Ovary (tissue), 9 donors: ENCODE results near the gene SMTNL2. TPM values are rescaled to one million over a fixed set of nuclear protein-coding genes. Genes with fewer than 3 reads are reported as not detected.

Source experiments
- DNase-seq, 5 donors: peaks; one replicate each; pipeline ENCODE4 v3.0.0-alpha.2; 2019 to 2020
- H3K27ac ChIP-seq, 2 donors: fragments of 200-600 bp; one replicate each; pipeline versions ENCODE4 v1.5.1 to v1.8.0; 2019 to 2022
- H3K27me3 ChIP-seq: fragments of 200-600 bp; one replicate; pipeline ENCODE4 v1.8.0; 2022
- H3K36me3 ChIP-seq: fragments of 200-600 bp; sonication (generic); one replicate; pipeline ENCODE4 v1.5.1; 2019
- H3K4me1 ChIP-seq: one replicate; pipeline ENCODE4 v1.8.1; 2013; ENCODE audit warnings: mild to moderate bottlenecking, moderate library complexity; ENCODE audit not compliant: insufficient read depth
- H3K4me3 ChIP-seq: fragments of 200-600 bp; sonication (generic); one replicate; pipeline ENCODE4 v1.5.1; 2017
- H3K9me3 ChIP-seq, 2 donors: fragments of 200-600 bp in 1 of 2; sonication (generic) in 1 of 2; one replicate each; pipeline versions ENCODE4 v1.5.1 to v1.8.1; 2013 to 2019; ENCODE audit warnings: mild to moderate bottlenecking in 1 of 2, moderate library complexity in 1 of 2
- EP300 ChIP-seq: sonication (generic); formaldehyde crosslinking; IDR thresholded peaks from one replicate; pipeline ENCODE4 v1.6.1; 2017; ENCODE audit warnings: antibody characterized with exemption
- POLR2A ChIP-seq: fragments of 450-650 bp; IDR thresholded peaks from one replicate; pipeline ENCODE4 v1.6.1; 2017; ENCODE audit warnings: antibody characterized with exemption, mild to moderate bottlenecking, moderate library complexity
- WGBS, 3 donors: extraction: QIAGEN DNeasy Blood & Tissue Kit in 1 of 3; methylation state at CpG; one replicate each; pipeline versions ENCODE4 v1.1.5 to v1.1.7; 2013 to 2017; 5-methylcytosine and 5-hydroxymethylcytosine counted together
- intact Hi-C, 4 donors: fragments of 100-400 bp; cut with DNase I; formaldehyde crosslinking; loops; one replicate each; pipeline versions ENCODE4 v1.11.0 to v1.15.1; 2022 to 2023
- polyA plus RNA-seq, 2 donors: library from polyadenylated mRNA; stranded (reverse); fragments of 200-250 nt in 1 of 2; fragments of 350-450 nt in 1 of 2; fragmentation: Illumina TruSeq in 1 of 2; extraction: RNeasy Lipid Tissue Mini Kit (QIAGEN cat#74804) in 1 of 2; gene quantifications; one replicate each; pipeline ENCODE4 v1.2.3, GENCODE V29; 2013 to 2014
- total RNA-seq, 7 donors: library from RNA; depleted of rRNA in 2 of 7; stranded (reverse); fragments of >200 nt in 2 of 7; fragmentation: NEBNext Ultra II Directional in 3 of 7; extraction: Animal tissue kit (Norgen Biotek cat#: 25700) in 3 of 7; gene quantifications; one replicate each; pipeline versions ENCODE4 v1.1.0 to v1.2.4, GENCODE V29; 2016 to 2023
- TF ChIP-seq, protein P1 (sequence below), 3 donors: fragments of 450-650 bp in 2 of 3; fragments of 200-600 bp in 1 of 3; IDR thresholded peaks; one replicate each; pipeline versions ENCODE4 v1.5.1 to v1.8.0; 2016 to 2022; ENCODE audit warnings: antibody characterized with exemption in 3 of 3, mild to moderate bottlenecking in 1 of 3
- donor health status: DM: no; HTN: no; CAD: no; lungs with moderate emphysema.
- donor health status: DM: no; HTN: no; CAD: no.
- donor health status: Bipolar disorder and iron deficiency.
- donor health status: DM: yes; HTN: yes; CAD: no.
- donor health status: DM: no; HTN: no; CAD: no.
- donor health status: DM: yes; HTN: yes; CAD: no.

SMTNL2 gene
- total and polyA plus RNA-seq, 9 donors: 3.7 to 34.3 (median 15.1) TPM

DNA sequence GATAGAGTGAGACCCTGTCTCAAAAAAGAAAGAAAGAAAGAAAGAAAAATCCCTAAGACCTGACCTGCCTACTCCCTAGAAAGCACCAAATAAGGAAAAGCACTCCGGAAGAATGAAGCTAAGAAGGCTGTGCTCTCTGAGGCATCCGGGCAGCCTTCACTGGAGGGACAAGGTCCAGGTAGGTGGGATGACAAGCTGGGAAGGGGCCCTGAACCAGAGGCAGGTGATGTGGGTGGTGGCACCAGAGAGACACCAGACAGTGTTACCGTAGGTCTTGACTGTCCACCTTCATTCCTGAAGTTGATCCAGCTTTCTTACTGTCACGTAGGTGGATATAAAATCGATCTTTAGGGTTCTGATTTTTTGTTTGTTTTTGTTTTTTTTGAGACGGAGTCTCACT, 26.3 kb downstream of the SMTNL2 start:
- 81 to 86% (median 82%) methylated on average over 6 of the region's 6 CpGs for WGBS, 3 donors
- intact Hi-C loops: loop anchor here in 1 of 4 donors (5.0 kb wide), 1 partner anchor 33 kb away; no protein-coding TSS in a partner anchor
- DNase-seq: no peak
- Histone ChIP-seq H3K4me3 (no peak overlapping the region), H3K36me3 (no peaks in the 10 kb centered on the region), H3K9me3 (no peaks in the 10 kb centered on the region), H3K27ac (no peak overlapping the region), H3K27me3 (no peaks in the 10 kb centered on the region), H3K4me1 (peaks cover 9% of the 10 kb centered on the region)
- TF ChIP-seq, protein P1, sequence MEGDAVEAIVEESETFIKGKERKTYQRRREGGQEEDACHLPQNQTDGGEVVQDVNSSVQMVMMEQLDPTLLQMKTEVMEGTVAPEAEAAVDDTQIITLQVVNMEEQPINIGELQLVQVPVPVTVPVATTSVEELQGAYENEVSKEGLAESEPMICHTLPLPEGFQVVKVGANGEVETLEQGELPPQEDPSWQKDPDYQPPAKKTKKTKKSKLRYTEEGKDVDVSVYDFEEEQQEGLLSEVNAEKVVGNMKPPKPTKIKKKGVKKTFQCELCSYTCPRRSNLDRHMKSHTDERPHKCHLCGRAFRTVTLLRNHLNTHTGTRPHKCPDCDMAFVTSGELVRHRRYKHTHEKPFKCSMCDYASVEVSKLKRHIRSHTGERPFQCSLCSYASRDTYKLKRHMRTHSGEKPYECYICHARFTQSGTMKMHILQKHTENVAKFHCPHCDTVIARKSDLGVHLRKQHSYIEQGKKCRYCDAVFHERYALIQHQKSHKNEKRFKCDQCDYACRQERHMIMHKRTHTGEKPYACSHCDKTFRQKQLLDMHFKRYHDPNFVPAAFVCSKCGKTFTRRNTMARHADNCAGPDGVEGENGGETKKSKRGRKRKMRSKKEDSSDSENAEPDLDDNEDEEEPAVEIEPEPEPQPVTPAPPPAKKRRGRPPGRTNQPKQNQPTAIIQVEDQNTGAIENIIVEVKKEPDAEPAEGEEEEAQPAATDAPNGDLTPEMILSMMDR (IDR thresholded peaks at IDR 0.05): no peak
- TF ChIP-seq POLR2A (no peak), EP300 (no peak)

DNA sequence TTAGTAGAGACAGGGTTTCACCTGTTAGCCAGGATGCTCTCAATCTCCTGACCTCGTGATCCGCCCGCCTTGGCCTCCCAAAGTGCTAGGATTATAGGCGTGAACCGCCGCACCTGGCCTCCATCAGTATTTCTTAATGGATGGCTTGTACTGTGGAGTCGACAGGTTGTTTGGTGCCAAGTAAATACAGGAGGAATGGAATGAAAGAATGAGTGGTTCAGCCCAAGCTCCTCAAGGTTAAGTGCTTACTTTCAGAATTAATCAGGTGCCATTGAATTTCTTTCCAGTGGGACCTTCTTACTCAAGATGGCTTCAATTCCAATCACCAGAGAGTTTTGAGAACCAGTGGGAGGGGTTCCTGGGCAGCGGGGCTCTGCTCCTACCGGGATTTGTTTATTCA, 32.1 kb downstream of the SMTNL2 start:
- Histone ChIP-seq H3K36me3 (no peaks in the 10 kb centered on the region), H3K9me3 (no peaks in the 10 kb centered on the region), H3K4me1 (no peaks in the 10 kb centered on the region), H3K4me3 (no peak overlapping the region), H3K27ac (no peak overlapping the region), H3K27me3 (no peaks in the 10 kb centered on the region)
- intact Hi-C loops: no loop called here
- no peak for DNase-seq
- no peak for TF ChIP-seq POLR2A
- TF ChIP-seq, protein P1 (IDR thresholded peaks at IDR 0.05): no peak
- TF ChIP-seq EP300: no peak
- 85 to 87% (median 86%) methylated on average over 9 of the region's 9 CpGs for WGBS, 3 donors

DNA sequence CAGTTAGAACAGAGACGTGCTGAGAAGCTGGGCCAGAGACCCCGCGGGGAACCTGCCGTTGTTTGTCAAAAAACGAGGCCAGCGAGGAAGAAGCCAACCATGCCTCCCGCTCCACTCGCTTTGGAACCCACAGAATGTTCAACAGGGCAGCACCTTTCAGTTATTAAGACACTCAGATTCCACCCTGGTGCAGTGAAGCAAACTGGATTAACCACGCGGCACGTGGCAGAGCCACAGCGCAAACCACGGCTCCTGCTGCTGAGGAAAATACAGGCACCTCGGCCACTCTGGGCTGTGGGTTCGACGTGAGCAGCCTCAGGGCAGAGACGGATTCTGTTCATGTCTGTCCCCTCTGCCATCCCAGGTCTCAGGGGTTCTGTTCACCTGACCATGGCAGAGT, 32.8 kb downstream of the SMTNL2 start:
- intact Hi-C loops: no loop called here
- Histone ChIP-seq H3K36me3 (no peaks in the 10 kb centered on the region), H3K4me3 (no peak overlapping the region), H3K4me1 (no peaks in the 10 kb centered on the region), H3K9me3 (no peaks in the 10 kb centered on the region), H3K27me3 (no peaks in the 10 kb centered on the region), H3K27ac (no peak overlapping the region)
- no peak for DNase-seq
- WGBS, 3 donors: 91 to 93% (median 91%) methylated on average over 17 of the region's 17 CpGs
- TF ChIP-seq, protein P1 (IDR thresholded peaks at IDR 0.05): no peak
- no peak for TF ChIP-seq EP300
- no peak for TF ChIP-seq POLR2A

DNA sequence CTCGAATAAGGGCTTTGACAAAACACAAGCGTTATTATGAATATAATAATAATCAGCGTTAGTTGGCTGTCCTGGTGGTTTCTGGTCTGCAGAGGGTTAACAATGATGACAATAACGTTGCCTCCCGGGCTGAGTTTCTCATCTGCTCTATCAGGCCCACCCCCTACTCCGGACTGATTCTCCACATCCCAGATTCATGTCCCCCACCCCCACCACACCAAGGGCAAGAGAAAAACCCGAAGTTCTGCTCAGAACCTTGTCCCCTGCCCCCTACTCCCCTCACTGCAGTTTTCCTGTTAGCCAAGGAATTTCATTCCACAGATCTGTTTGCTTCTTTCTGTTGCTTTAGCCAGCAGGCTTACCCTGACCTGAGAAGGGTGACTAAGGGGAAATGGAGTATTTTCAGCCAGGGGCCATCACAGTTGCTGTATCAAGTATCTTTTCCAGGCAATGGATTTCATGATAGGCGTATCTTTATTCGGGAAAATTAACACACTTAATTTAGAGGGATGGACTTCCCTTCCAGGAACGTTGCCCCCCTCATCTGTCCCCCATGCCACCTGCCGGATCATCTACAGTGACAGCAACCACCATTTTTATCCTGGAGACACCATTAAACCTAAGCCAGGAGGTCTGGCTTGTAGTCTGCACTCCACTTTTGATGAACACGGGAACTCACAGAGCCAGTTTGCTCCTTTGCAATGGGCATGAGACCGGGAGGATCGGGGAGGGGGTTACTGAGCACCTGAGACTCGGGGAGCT, 33.4 kb downstream of the SMTNL2 start:
- no peaks in the 10 kb centered on the region for H3K9me3 ChIP-seq
- no peaks in the 10 kb centered on the region for H3K27me3 ChIP-seq
- DNase-seq: no peak
- no peak overlapping the region for H3K27ac ChIP-seq
- TF ChIP-seq EP300: no peak
- intact Hi-C loops: no loop called here
- 46 to 58% (median 46%) methylated on average over 15 of the region's 15 CpGs for WGBS, 3 donors
- no peaks in the 10 kb centered on the region for H3K4me1 ChIP-seq
- no peak overlapping the region for H3K4me3 ChIP-seq
- H3K36me3 ChIP-seq: no peaks in the 10 kb centered on the region

DNA sequence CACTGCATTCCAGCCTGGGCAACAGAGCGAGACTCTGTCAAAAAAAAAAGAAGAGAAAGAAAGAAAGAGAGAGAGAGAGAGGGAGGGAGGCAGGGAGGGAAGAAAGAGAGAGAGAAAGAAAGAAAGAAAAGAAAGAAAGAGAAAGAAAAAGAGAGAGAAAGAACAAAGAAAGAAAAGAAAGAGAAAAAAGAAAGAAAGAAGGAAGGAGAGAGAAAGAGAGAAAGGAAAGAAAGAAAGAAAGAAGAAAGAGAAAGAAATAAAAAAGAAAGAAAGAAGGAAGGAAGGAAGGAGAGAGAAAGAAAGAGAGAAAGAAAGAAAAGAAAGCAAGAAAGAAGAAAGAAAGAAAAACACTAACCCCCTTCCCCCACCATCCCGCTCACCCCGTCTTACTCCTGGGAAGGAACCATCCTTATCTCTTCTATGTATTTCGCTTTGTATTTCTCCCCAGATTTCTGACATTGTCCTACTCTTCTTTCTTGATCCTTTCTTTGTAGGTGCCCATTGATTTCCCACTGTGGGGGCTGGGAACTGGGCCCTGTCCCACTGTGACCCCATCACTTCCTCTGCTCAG, 36.3 kb downstream of the SMTNL2 start:
- intact Hi-C loops: loop anchor here in 1 of 4 donors (10.0 kb wide), 1 partner anchor 196 kb away; no protein-coding TSS in a partner anchor
- WGBS, 3 donors: 86 to 95% (median 94%) methylated on average over 4 of the region's 4 CpGs
- TF ChIP-seq, protein P1 (IDR thresholded peaks at IDR 0.05): no peak
- TF ChIP-seq POLR2A: no peak

More for the DNA sequence above, 36.3 kb downstream of the SMTNL2 start:
- Histone ChIP-seq H3K27me3 (no peaks in the 10 kb centered on the region), H3K27ac (no peak overlapping the region), H3K36me3 (no peaks in the 10 kb centered on the region), H3K4me1 (peaks cover under 1% of the 10 kb centered on the region), H3K4me3 (no peak overlapping the region), H3K9me3 (no peaks in the 10 kb centered on the region)
- no peak for DNase-seq
